ENCODE results near the gene EGFLAM.

Gene EGFLAM

DNA sequence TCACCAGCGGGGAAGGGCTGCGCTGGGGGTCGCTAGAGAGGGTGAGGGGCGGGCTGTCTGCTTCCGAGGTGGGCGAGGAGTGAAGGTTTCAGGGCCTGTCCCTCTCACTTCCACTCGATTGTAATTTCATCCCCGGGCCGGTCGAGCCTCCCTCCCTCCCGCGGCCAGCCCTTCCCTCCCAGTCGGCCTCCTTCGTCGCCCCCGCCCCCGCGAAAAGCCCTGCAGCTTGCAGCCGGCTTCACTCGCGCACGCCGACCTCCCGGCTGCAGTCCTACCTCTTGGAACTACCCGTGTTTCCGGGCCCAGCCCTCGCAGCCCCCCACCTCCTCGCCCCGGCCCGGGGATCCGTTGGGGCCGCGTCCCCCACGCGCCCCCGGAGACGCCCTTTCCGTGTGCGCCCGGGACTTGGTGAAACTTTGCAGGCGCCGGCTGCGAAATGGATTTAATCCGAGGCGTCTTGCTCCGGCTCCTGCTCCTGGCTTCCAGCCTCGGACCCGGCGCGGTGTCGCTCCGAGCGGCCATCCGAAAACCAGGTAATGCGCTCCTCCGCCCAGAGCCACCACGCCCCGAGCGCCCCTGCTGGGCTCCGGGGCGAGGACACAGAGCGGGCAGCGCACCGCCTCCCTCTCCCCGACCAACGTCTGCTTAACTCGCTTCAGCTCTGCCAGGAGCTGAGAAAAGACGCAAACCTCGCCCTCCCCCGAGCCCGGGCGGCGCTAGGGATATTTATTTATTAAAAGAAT is at the start of gene EGFLAM:
TSS of gene EGFLAM (plus strand) at position 241 of the 743 bp plus-strand sequence. CDS start at position 437, 196 bp downstream.
- peak; percentile 26 for DNase-seq

DNA sequence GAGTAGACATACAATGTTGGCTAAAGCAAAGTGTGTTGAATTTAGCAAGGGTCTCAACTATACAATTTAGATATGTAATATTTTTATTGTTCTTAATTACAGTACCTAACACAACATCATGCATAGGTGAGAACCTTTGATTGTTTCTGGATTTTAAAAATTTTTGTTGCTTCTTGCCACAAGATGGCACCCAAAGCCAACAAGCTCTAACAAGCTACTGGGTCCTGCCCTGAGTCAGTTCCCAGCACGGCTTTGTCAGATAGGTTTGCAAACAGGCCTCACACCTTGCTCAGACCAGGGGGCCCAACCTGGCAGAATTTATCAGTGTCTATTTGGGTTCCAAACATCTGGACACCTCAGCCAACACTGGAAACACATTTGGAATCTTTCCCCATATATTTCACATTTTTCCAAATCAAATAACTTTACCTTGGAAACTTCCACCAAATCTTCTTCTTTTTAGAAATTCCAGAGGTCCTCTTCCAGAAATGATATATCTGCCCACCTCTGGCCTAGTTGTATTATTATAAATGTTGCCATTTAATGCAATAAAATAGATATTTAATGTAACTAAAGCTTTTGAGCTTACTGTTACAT is 49.5 kb upstream of the EGFLAM start:
- peak; percentile 18 for DNase-seq

DNA sequence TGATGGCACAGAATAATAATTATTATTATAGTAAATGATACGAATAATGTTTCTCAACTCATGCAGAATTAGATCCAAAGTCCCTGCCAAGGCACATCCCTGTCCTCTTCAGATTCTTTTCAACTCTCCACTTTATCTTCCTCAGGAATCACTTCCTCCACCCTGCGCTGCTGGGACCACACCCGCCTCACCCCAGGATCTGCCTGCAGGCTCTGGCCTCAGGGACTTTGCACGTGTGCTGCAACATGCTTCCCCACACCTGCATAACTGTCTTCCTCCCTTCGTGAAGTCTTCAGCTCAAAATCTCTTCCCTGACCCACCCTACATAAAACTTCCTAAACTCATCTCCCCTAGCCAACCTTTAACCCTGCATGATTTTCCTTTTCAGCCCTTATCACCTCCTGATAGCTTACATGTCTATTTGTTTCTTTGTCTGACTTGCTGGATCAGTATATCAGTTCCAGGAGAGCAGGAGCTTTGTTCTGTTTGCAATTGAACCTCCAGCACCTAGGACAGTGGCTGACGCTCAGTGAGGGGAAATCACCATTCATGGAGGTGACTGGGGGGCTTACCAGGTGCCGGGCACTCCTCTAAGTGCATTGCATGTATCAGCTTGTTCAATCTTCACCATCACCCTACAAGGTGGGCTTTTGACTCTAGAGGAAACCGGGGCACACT is 47.5 kb upstream of the EGFLAM start:
- no peak for DNase-seq

DNA sequence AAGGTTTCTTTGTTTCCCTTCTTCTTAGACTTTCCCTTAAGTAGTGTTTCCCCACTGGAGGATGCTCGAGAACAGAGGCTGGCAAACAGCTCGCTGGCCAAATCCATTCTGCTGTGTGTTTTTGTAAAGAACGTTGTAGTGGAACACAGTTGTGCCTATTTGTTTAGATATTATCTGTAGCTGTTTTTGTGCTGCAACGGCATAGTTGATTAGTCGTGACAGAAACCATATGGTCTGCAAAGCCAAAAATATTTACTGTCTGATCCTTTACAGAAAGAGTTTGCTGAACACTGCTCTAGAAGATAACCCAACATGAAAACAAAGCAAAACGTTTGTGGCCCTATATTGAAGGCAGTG is 47.0 kb upstream of the EGFLAM start:
- no peak for DNase-seq

DNA sequence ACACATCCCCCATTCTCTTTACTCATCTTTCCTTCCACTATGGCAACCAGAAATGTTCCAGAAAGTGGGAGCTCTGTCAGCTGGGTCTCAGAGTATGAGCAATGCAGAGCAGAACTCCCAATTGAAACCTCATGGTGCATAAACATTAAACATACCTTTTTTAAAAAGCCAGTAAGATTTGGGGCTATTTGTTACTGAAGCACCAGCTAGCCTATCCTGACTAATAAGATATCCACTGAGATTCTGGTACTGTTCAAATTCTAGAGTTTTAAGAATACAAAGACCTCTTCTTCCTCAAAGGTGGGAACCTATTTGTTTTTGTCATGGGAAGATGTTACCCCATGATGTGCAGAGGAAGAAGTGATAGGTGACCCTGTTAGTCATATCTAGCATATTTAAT is 46.1 kb upstream of the EGFLAM start:
- DNase-seq = no peak

DNA sequence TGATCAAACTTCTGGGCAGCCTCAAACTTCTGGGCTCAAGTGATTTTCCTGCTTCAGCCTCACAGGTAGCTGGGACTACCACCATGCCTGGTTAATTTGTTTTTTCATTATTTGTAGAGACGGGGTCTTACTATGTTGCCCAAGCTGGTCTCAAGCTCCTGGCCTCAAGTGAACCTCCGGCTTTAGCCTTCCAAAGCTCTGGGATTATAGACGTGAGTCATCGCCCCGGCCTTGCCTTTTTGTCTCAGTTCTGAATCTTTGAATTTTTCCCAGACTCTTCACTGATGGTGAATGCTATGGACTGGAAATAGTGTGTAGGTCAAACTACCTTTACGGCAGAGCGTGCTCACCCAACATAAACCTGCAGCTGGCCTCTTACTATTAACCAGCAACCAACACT is 32.3 kb upstream of the EGFLAM start:
- no peak for DNase-seq

DNA sequence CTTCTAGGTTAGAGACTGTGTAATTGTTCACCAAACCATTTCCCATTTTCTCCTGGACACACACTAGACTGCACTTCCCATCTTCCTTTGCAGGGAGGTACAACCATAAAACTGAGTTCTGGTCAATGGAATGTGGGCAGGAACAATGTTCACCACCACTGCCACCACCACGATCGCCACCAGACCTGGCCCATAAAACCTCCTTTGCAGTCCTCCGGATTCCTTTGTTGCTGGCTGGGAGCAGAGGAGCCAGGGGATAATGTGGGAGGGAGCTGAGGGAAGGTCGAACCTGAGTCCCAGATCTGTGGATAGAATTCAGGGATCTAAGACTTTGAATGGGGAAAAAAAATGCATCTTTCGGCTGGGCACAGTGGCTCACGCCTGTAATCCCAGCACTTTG is 29.4 kb upstream of the EGFLAM start:
- no peak for DNase-seq

DNA sequence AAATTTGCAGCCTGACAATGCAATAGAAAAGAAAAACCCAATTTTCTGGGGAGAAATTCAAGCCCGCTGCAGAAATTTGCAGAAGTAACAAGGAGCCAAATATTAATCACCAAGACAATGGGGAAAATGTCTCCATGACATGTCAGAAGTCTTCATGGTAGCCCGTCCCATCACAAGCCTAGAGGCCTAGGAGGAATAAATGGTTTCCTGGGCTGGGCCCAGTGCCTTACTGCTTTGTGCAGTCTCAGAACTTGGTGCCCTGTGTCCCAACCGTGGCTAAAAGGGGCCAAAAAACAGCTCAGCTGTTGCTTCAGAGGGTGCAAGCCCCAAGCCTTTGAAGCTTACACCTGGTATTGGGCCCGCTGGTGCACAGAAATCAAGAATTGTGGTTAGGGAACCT is 23.6 kb upstream of the EGFLAM start:
- no peak for DNase-seq

DNA sequence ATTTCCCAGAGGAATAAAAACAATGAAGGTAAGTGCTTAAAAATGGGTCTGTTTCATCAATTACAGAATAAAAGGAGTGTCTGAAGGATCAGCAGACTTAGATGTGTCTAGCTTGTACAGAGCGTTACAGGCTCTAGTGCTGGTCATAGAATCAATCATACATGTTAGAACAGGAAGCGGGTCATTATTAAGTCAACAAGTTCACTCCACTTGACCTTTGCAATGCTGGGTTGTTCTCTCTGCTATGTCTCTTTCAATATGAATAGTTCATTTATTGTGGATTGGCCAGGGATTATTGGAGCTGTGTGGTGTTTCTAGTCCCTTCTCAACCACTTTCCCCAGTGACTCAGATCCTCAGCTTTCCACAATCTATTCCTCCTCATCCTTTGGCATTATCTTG is 20.7 kb upstream of the EGFLAM start:
- DNase-seq = no peak

DNA sequence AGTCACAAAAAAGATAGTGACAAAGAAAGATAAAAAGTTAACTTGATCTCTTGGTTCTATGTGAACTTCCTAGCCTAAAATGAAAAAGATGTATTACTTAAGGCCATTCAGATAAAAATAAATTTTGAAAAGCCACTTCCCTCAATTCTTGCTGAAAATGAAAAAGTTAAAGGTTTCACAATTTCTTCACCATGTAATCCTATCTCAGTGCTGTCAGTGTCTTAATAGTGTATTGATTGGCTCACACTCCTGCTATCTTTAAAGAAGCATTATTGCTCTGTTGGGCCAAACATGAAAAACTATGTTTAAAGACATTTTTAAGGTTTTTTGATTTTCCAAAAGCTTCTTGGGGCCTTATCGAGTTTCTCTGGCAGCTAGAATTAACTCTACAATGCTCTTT is 18.1 kb upstream of the EGFLAM start:
- DNase-seq = no peak

DNA sequence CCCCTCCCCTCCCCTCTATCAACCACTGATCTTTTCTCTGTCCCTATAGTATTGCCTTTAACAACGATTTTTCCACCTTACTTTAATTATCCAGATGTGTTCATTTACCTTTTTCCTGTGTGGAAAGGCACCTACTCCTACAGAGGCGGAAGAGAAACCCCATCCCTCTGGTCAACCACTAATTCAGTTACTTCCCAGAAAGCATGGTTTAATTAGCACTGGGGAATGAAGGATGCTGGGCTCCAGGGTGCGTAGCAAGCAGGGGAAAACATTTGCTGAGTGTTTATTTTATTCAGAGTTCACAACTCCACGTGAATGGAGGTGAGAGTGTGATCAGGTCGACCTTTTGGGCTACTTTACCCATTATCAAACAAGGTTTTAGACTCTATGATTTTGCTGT is 16.7 kb upstream of the EGFLAM start:
- no peak for DNase-seq

DNA sequence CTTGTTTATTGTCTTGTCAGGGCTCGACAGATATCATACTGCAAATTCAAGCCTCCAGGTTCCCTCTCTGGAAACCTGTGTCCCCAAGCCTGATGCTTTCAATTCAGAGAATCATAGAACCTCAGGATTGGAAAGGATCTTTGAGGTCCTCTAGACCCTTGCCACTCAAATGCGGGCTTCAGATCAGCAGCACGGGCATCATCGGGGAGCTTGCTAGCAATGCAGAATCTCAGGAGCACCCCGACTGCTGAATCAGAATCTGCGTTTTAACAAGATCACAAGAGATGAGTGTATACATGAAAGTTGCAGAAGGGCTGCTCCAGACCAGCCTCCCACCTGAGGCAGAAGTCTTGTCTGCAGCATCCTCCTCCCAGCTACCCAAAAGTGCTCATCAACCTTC is 13.1 kb upstream of the EGFLAM start:
- no peak for DNase-seq

DNA sequence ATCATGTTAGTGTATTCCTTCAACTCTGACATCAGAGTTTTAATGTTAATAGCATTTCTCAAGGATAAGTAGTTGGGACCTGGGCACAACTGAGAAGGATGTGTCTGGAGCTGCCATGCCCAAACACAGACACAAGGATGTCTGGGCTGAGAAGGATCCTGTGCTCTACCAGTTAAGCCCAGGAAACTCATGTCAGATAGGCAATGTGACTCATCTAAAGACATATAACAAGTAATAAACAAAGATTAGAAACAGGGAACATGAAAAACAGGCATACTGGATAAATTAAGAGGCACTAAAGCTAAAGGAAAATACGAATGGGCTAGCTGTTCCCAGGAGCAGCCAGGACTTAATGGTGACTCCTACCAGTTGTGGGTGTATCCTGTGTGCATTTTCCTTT is 9.1 kb upstream of the EGFLAM start:
- no peak for DNase-seq

DNA sequence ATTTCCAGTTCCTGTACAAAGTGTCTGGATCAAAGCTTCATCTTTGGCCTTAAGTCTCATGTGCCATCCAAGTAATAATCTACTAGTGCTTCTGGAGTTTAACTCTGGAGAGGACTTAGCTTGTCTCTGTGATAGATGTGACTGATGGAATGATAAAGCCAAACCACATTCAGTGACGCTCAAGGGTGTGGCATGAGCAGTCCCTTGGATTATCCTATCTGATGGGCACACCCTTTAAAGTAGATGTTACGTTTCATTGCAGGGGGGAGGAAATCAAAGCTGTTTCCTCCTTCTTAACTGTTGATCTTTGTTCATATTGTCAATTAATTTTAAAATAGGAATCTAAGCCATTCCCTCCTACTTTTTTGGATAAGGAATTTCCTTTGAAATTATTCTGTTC is 8.5 kb upstream of the EGFLAM start:
- no peak for DNase-seq

DNA sequence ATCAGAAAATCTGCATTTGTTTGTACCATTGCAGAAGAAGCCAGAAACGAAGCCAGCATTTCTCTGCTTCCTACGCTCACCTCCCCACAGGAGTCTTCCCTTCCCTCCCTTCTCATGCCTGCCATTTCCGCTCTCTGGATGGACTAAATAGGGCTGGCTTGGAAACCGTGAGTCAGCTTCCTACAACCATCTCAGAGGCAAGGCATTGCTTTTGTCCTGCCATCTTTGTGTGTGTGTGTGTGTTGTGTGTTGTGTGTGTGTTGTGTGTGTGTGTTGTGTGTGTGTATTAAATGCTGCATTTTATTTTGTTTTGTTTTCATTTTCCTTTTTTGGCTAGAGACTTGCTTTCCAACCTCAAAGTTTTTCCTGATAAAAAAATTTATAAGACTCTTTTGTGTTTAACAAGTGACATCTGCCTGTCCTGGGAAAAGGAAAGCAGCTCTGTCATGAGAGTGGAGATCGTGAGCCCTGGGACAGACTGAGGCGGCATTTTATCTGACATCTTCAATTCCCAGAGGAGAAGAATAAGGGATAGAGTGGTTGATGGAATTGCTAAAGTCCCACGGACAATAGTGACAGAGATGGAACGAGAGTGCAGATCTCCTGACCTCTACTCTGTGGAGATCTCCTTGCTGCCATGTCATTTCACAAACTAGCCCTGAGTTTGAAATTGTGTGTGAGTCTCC is 7.5 kb upstream of the EGFLAM start:
- no peak for DNase-seq

DNA sequence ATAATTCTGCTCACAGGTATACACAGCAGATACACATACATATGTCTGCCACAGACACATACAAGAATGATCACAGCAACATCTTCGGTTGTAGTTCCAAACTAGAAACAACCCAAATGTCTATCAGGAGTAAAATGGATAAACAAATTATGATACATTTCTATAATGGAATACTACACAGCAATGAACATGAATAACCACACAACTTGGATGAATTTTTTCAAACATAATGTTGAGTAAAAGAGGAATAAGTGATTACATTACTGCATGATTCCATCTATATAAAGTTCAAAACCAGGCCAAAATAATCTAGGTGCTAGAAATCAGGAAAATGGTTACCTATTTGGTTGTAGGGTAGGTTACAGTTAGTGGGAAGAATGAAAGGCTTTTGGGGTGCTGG is 4.6 kb upstream of the EGFLAM start:
- DNase-seq = no peak

DNA sequence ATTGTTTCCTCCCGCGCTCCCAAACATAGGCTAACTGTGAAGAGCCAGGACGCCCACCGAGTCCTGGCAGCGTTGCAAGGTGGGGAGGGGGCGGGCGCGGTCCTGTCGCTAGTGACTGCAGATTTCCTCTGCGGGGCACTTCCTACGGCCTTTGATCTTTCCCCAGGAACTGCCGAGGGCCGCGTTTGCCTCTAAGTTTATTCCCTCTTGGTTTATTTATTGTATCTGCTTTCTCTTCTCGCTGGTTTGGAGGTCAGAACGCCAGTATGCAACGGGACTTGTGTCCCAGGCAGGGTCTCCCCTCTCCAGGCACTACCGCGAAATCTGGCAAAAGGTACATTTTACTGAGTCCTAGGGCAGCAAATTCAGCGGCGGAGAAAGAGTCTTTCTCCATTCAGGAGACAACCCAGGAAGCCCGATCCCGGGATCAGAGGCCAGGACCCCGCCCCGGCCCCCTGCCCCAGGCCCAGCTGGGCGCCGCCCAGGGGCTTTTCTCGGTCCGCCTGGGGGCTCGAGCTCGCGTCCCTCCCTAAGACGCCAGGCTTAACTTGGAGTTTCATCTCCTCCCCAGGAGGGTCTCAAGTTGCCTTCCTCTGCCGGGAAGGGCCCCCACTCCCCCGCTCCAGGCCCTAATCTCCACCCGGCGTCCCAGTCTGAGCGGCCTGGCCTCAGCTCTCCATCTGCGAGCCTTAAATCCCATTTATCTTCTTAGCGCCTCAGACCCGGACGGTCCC is 884 bp upstream of the EGFLAM start:
- peak; percentile 28 for DNase-seq

DNA sequence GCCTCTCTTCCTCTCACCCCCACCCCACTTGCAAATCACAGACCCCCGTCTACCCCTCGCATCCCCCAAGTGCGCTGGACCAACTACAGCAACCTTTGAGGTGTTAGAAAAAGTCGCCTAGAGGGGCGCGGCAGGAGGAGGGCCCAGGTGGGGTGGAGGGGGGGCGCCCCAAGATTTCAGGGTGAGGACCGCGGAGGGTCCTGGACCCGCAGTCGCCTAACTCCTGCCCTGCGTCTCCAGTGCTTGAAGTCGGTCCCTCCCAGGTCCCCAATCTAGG is 379 bp upstream of the EGFLAM start:
- DNase-seq = no peak

DNA sequence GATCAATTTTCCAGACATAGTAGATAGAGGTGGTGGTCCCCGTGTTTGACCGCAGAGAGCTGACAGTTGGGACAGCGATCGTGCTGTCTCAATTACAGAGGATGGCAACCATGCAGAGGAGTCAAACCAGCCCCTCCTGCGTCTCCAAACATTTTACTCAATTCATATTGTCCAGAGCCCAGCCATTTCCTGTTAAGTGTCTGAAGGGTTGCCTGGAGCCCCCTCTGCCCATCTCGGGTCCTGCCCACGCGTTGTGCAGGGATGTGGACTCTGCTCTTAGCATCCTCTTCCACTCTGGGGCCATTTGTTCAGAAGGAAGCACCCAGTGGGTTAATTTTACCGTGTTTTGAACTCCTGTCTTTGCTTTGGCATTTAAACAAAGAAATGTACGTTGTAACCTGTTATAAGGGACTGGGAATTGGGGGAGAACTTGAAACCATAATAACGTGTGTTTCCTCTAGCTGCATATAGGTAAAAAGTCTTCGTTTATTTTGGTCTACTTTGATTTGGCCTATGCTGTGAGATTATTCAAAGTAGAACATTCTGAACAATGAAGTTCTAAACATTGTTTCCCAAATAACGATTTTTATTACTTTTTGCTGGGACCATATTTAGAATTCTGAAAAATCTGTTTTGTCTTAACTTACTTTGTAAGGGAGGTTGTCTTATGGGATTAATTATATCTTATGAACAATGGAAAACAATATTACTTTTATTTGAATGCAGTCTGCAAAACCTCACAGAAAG is 876 bp downstream of the EGFLAM start:
- DNase-seq = no peak

DNA sequence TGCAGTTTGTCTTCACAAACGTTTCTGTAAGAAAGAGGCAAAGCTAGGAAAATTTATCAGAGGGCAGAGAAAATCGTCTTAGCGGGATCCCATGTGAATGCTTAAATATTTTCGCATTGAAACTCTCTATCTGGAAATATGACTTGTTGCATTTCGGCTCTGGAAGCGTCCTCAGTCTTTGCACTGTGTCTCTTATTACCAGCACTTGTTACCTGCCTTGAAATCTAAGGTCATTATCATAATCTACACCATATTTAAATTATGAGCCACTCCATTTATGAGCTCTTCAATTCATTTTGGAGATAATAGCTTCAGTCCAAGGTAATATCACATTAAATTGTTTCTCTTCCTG is 1.4 kb downstream of the EGFLAM start:
- DNase-seq = no peak

DNA sequence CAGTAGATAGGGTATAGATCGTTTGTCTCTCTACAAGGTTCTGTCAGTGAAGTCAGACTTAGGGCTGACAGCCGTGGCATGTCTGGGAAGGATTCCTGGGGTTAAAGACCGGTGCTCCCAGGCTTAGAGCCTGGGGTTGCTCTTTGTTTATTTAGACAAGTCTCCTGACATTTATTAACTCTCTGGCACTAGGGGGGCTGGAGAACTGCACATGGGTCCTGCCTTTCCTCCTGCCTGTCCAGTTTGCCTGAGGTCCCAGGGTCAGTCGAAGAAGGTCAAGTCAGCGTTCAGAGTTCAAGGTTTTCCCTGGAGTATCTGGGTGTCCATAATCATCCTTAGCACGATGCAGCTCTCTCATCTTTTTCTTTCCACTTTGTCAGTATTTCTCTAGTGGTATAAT is 5.6 kb downstream of the EGFLAM start:
- no peak for DNase-seq

DNA sequence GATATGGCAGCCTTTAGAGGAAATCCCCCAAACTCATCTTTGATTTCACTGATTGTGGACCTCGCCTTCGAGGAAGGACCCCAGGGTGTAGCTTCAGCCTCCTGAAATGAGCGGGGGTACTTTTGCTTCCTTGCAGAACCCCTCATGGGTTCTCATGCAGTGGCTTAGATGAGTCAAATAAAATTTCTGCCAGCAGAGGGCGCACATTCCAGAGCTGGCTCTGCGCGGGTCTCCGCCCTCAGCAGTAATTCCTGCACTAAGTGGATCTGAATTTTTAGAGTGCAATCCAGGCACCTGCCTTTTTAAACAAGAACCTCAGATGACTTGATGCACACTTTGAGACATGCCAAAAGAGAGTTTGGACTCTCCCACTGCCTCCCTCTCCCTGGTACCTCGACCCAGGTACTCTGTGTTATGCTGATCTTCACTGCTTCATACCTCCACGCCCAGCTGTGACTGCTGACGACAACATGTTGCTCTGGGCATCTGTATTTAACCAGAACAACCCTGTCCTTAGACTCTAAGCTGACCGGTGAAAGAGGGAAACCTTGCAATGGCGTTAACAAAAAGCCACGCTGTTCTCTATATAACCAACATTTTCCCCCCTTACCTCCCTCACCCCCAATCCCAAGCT is 7.3 kb downstream of the EGFLAM start:
- peak; percentile 34 for DNase-seq
